SK-N-SH (cell line): ENCODE measurements around the gene FCHO2. TPM values are rescaled to one million over a fixed set of nuclear protein-coding genes. Genes with fewer than 3 reads are reported as not detected.
A peak's percentile ranks its signal among the peaks of the same experiment; 100 is the strongest.

ENCODE experiments used
- CTCF ChIA-PET: fragments of 300-600, 350-600 bp; formaldehyde crosslinking; extraction: SDS; loops from one replicate; lab custom pipeline; 2021; lab: Yijun Ruan, JAX
- POLR2A ChIA-PET: fragments of 350-600 bp; sonication (Branson Sonifier 250); formaldehyde crosslinking; extraction: SDS; loops from one replicate; lab custom pipeline; 2020; ENCODE audit warnings: antibody characterized with exemption, inconsistent platforms; lab: Yijun Ruan, JAX
- DNase-seq: peaks from one replicate; pipeline ENCODE4 v3.0.0; 2012
- H2AFZ ChIP-seq: fragments of 200-600 bp; sonication (generic); 2 replicates; pipeline ENCODE4 v1.8.1; 2016; ENCODE audit warnings: antibody characterized with exemption, mild to moderate bottlenecking, low read depth
- H3F3A ChIP-seq: fragments of 200-600 bp; sonication (generic); replicated peaks from 2 replicates; pipeline ENCODE3; 2016; ENCODE audit warnings: antibody characterized with exemption, mild to moderate bottlenecking; ENCODE audit not compliant: insufficient read depth
- H3K27ac ChIP-seq, 2 experiments: fragments of 200-500 bp in 1 of 2; fragments of 200-600 bp in 1 of 2; sonication (Bioruptor generic) in 1 of 2; sonication (generic), shearing (Covaris generic) in 1 of 2; 2 replicates each; pipeline versions ENCODE4 v1.5.1 to v1.6.1; 2014 to 2016; ENCODE audit warnings: low read depth in 2 of 2, inconsistent platforms in 1 of 2, low read length in 1 of 2, mild to moderate bottlenecking in 1 of 2, mixed read lengths in 1 of 2
- H3K27me3 ChIP-seq: fragments of 200-600 bp; sonication (generic), shearing (Covaris generic); 2 replicates; pipeline ENCODE4 v1.6.1; 2016; ENCODE audit warnings: mixed run types; ENCODE audit not compliant: insufficient read depth
- H3K36me3 ChIP-seq, 2 experiments: fragments of 200-500 bp in 1 of 2; fragments of 200-600 bp in 1 of 2; sonication (Bioruptor generic) in 1 of 2; sonication (generic) in 1 of 2; replicated peaks in 1 of 2; 2 replicates each; pipeline versions ENCODE3 to v1.5.1; 2014 to 2016; ENCODE audit warnings: low read length in 1 of 2, mild to moderate bottlenecking in 1 of 2; ENCODE audit not compliant: insufficient read depth in 2 of 2, control insufficient read depth in 1 of 2
- H3K4me1 ChIP-seq, 2 experiments: fragments of 200-500 bp in 1 of 2; fragments of 200-600 bp in 1 of 2; sonication (Bioruptor generic) in 1 of 2; sonication (generic), shearing (Covaris generic) in 1 of 2; 2 replicates each; pipeline versions ENCODE4 v1.5.1 to v1.6.1; 2014 to 2016; ENCODE audit warnings: low read depth in 1 of 2, low read length in 1 of 2, mixed run types in 1 of 2; ENCODE audit not compliant: insufficient read depth in 2 of 2, control insufficient read depth in 1 of 2
- H3K4me2 ChIP-seq: fragments of 200-600 bp; sonication (generic), shearing (Covaris generic); 2 replicates; pipeline ENCODE4 v1.6.1; 2017; ENCODE audit warnings: mixed run types
- H3K4me3 ChIP-seq, 2 experiments: fragments of 200-500 bp in 1 of 2; fragments of 200-600 bp in 1 of 2; sonication (Bioruptor generic) in 1 of 2; sonication (generic), shearing (Covaris generic) in 1 of 2; 2 replicates each; pipeline versions ENCODE4 v1.5.1 to v1.8.1; 2014 to 2016; ENCODE audit warnings: low read depth in 2 of 2, inconsistent platforms in 1 of 2, low read length in 1 of 2, mild to moderate bottlenecking in 1 of 2, mixed read lengths in 1 of 2, moderate library complexity in 1 of 2
- H3K79me2 ChIP-seq: fragments of 200-600 bp; sonication (generic); 2 replicates; pipeline ENCODE4 v1.8.1; 2017; ENCODE audit warnings: mild to moderate bottlenecking; ENCODE audit not compliant: insufficient read depth
- H3K9ac ChIP-seq: fragments of 200-600 bp; sonication (generic); 2 replicates; pipeline ENCODE4 v1.6.1; 2017; ENCODE audit warnings: mixed run types
- H3K9me2 ChIP-seq: fragments of 200-600 bp; sonication (generic); 2 replicates; pipeline ENCODE4 v1.6.1; 2017; ENCODE audit warnings: mixed run types
- H3K9me3 ChIP-seq: fragments of 200-600 bp; sonication (generic); 2 replicates; pipeline ENCODE4 v1.6.1; 2017; ENCODE audit warnings: mixed run types, mild to moderate bottlenecking, moderate library complexity
- H4K20me1 ChIP-seq: fragments of 200-600 bp; sonication (generic); 2 replicates; pipeline ENCODE4 v1.6.1; 2017; ENCODE audit warnings: mild to moderate bottlenecking, mixed run types; ENCODE audit not compliant: insufficient read depth
- CTCF ChIP-seq: fragments of 200-600 bp; sonication (generic); IDR thresholded peaks from 2 replicates; pipeline ENCODE4 v1.6.1; 2017; ENCODE audit warnings: antibody characterized with exemption, mild to moderate bottlenecking, moderate library complexity
- ELF1 ChIP-seq: IDR thresholded peaks from 2 replicates; pipeline ENCODE4 v1.4.0; 2012
- EP300 ChIP-seq, 2 experiments: IDR thresholded peaks; 2 replicates each; pipeline versions ENCODE4 v1.4.0 to v1.6.1; 2012; ENCODE audit warnings: borderline replicate concordance in 1 of 2, low read depth in 1 of 2, low read length in 1 of 2
- EZH2phosphoT487 ChIP-seq: fragments of 200-600 bp; sonication (generic); IDR thresholded peaks from 2 replicates; pipeline ENCODE4 v1.6.1; 2017; ENCODE audit warnings: low read depth, mixed run types, mild to moderate bottlenecking, antibody characterized with exemption, moderate library complexity, borderline replicate concordance
- FOXJ3 ChIP-seq: sonication (generic); formaldehyde crosslinking; IDR thresholded peaks from 2 replicates; pipeline ENCODE4 v1.5.1; 2020; ENCODE audit warnings: mild to moderate bottlenecking, missing genetic modification reagents
- FOXM1 ChIP-seq: IDR thresholded peaks from 2 replicates; pipeline ENCODE4 v1.4.0; 2012; ENCODE audit warnings: low read depth, mild to moderate bottlenecking
- GABPA ChIP-seq: IDR thresholded peaks from 2 replicates; pipeline ENCODE4 v1.4.0; 2012; ENCODE audit warnings: low read depth, mild to moderate bottlenecking
- GATA2 ChIP-seq: sonication (generic); formaldehyde crosslinking; IDR thresholded peaks from 2 replicates; pipeline ENCODE4 v1.5.0; 2020; ENCODE audit warnings: mild to moderate bottlenecking, missing genetic modification reagents
- JUND ChIP-seq: IDR thresholded peaks from 2 replicates; pipeline ENCODE4 v1.4.0; 2012
- MEF2A ChIP-seq: IDR thresholded peaks from 2 replicates; pipeline ENCODE4 v1.4.0; 2012; ENCODE audit warnings: low read depth, borderline replicate concordance
- MXI1 ChIP-seq: IDR thresholded peaks from 2 replicates; pipeline ENCODE4 v1.6.1; 2012; ENCODE audit warnings: mild to moderate bottlenecking, low read depth, low read length, improper control_type of control experiment
- NFIC ChIP-seq: IDR thresholded peaks from 2 replicates; pipeline ENCODE4 v1.4.0; 2012; ENCODE audit warnings: borderline replicate concordance
- NRF1 ChIP-seq: IDR thresholded peaks from 2 replicates; pipeline ENCODE4 v1.6.1; 2012; ENCODE audit warnings: low read depth, mild to moderate bottlenecking, low read length
- PBX3 ChIP-seq: IDR thresholded peaks from 2 replicates; pipeline ENCODE4; 2012
- POLR2AphosphoS5 ChIP-seq: IDR thresholded peaks from 2 replicates; pipeline ENCODE4 v1.6.1; 2012; ENCODE audit warnings: low read depth, low read length
- RCOR1 ChIP-seq: fragments of 150-350 bp; IDR thresholded peaks from 2 replicates; pipeline ENCODE4 v1.6.1; 2017; ENCODE audit warnings: antibody characterized with exemption, low read length
- SIN3A ChIP-seq: IDR thresholded peaks from 2 replicates; pipeline ENCODE4 v1.6.1; 2012; ENCODE audit warnings: low read depth, mild to moderate bottlenecking, low read length, moderate library complexity, borderline replicate concordance
- SMC3 ChIP-seq: IDR thresholded peaks from 2 replicates; pipeline ENCODE4 v1.6.1; 2012; ENCODE audit warnings: low read depth, low read length, improper control_type of control experiment
- TAF1 ChIP-seq: IDR thresholded peaks from 2 replicates; pipeline ENCODE4 v1.6.1; 2012; ENCODE audit warnings: low read depth, mild to moderate bottlenecking, low read length, moderate library complexity, borderline replicate concordance
- TEAD4 ChIP-seq: IDR thresholded peaks from 2 replicates; pipeline ENCODE4 v1.4.0; 2012; ENCODE audit warnings: mild to moderate bottlenecking, borderline replicate concordance; ENCODE audit not compliant: insufficient read depth
- USF1 ChIP-seq: IDR thresholded peaks from 2 replicates; pipeline ENCODE4 v1.4.0; 2012; ENCODE audit warnings: low read depth, borderline replicate concordance
- USF2 ChIP-seq: fragments of 150-350 bp; IDR thresholded peaks from 2 replicates; pipeline ENCODE4 v1.6.1; 2017; ENCODE audit warnings: antibody characterized with exemption, low read length, low read depth, borderline replicate concordance
- ZBTB33 ChIP-seq: IDR thresholded peaks from 2 replicates; pipeline ENCODE4 v1.4.0; 2012; ENCODE audit warnings: low read depth, borderline replicate concordance
- WGBS: methylation state at CpG from one replicate; pipeline ENCODE4 v1.1.6; 2017; ENCODE audit warnings: low lambda C conversion rate; 5-methylcytosine and 5-hydroxymethylcytosine counted together
- polyA plus RNA-seq, 3 experiments: library from polyadenylated mRNA; depleted of rRNA; stranded (reverse); fragments of >200 nt; gene quantifications; 2 replicates each; pipeline ENCODE4 v1.2.3, GENCODE V29; 2012

Gene FCHO2
- polyA plus RNA-seq, 1 of the 3 experiments (the other 2 are of a cell fraction), result 5.2 TPM

- TF ChIP-seq FOXJ3 (CRISPR knock-in tag), result no peak
- no peak for TF ChIP-seq NRF1
- TF ChIP-seq MXI1, result no peak
- no peak for TF ChIP-seq CTCF
- no peak for TF ChIP-seq USF2
- no peak for TF ChIP-seq GATA2 (CRISPR knock-in tag)
- TF ChIP-seq RCOR1, result no peak
- no peak for TF ChIP-seq TAF1
- no peak; the same call in 1 of the 2 replicates for TF ChIP-seq POLR2AphosphoS5
- no peak for TF ChIP-seq JUND
- TF ChIP-seq EZH2phosphoT487, result no peak
- TF ChIP-seq ELF1, result no peak
Measured at GRCh38 chr5:72917371-72917776, 38.5 kb upstream of the FCHO2 start (continued).

- CTCF ChIA-PET, result interaction anchor here (0.9 to 1.0 kb wide), 2 partner anchors 10 to 295 kb away, joined by 3 to 4 read pairs; no protein-coding TSS in a partner anchor
- Histone ChIP-seq H3K9ac (no peak overlapping the region), H3K4me3 (no peak overlapping the region), H3F3A (peaks cover 28% of the 10 kb centered on the region), H3K9me3 (no peaks in the 10 kb centered on the region), H3K4me2 (no peak overlapping the region), H3K27me3 (no peaks in the 10 kb centered on the region), H3K27ac (no peak overlapping the region), H3K9me2 (no peaks in the 10 kb centered on the region), H4K20me1 (no peaks in the 10 kb centered on the region), H2AFZ (no peak overlapping the region), H3K4me1 (no peaks in the 10 kb centered on the region), H3K36me3 (peaks cover 2 to 8% of the 10 kb centered on the region in 2 experiments), H3K79me2 (no peaks in the 10 kb centered on the region)
- 17% methylated on average over 4 of the region's 4 CpGs for WGBS
- POLR2A ChIA-PET, result interaction anchor here (0.5 kb wide), 1 partner anchor 21 kb away, joined by 4 read pairs; no protein-coding TSS in a partner anchor
- DNase-seq, result no peak
- no peak for TF ChIP-seq TEAD4
- no peak for TF ChIP-seq MEF2A
- no peak for TF ChIP-seq POLR2AphosphoS5
- no peak for TF ChIP-seq PBX3
- TF ChIP-seq TAF1, result no peak
- TF ChIP-seq GABPA, result no peak
- no peak for TF ChIP-seq NFIC
- no peak for TF ChIP-seq FOXM1
- TF ChIP-seq RCOR1, result no peak
- TF ChIP-seq SIN3A, result no peak
- TF ChIP-seq SMC3, result peak; percentile 17; the same call in 1 of the 2 replicates
- no peak for TF ChIP-seq FOXJ3 (CRISPR knock-in tag)
- no peak for TF ChIP-seq JUND
- TF ChIP-seq NRF1, result no peak
- TF ChIP-seq EP300 (IDR thresholded peaks at IDR 0.05; ENCODE audit: borderline replicate concordance in 1 of 2, low read depth in 1 of 2, low read length in 1 of 2), result no peak
- TF ChIP-seq ZBTB33, result no peak
- TF ChIP-seq USF1, result no peak
Measured at GRCh38 chr5:72920690-72921502, 34.9 kb upstream of the FCHO2 start.
